ENCODE data around the gene UBTF.
"Not testable (repeated sequence)": the region's sequence is repeated elsewhere in the genome, so short reads cannot be mapped to it uniquely, and the experiment has no call there.

GRCh38 chr17:44237886-44238285 is 18.4 kb upstream of the UBTF start:
- TF ChIP-seq CTCF, EZH2 (IDR thresholded peaks at IDR 0.05): not testable (repeated sequence)

Data from neural progenitor cell (in vitro differentiated cells).